NCI-H1048 (cell line): Measurements from ENCODE around the gene OSBPL1A.

Source experiments
- DNase-seq: peaks from one replicate; lab custom pipeline; 2025; lab: John Stamatoyannopoulos, UW

OSBPL1A gene

GRCh38 chr18:24121625-24122024 is 276.0 kb downstream of the OSBPL1A start:
- DNase-seq, result no peak

DNA sequence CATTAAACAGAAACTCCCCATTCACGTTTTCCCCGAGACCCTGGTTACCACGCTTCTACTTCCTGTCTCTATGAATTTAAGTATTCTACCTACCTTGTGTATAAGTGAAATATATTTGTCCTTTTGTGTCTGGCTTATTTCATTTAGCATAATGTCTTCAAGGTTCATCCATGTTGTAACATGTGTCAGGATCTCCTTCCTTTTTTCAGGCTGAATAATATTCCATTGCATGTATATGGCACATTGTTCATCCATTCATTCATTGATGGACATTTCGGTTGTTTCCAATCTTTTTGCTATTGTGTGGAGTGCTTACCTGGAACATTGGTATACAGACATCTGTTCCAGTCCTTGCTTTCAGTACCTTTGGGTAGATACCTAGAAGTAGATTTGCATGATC is 276.9 kb downstream of the OSBPL1A start:
- no peak for DNase-seq

DNA sequence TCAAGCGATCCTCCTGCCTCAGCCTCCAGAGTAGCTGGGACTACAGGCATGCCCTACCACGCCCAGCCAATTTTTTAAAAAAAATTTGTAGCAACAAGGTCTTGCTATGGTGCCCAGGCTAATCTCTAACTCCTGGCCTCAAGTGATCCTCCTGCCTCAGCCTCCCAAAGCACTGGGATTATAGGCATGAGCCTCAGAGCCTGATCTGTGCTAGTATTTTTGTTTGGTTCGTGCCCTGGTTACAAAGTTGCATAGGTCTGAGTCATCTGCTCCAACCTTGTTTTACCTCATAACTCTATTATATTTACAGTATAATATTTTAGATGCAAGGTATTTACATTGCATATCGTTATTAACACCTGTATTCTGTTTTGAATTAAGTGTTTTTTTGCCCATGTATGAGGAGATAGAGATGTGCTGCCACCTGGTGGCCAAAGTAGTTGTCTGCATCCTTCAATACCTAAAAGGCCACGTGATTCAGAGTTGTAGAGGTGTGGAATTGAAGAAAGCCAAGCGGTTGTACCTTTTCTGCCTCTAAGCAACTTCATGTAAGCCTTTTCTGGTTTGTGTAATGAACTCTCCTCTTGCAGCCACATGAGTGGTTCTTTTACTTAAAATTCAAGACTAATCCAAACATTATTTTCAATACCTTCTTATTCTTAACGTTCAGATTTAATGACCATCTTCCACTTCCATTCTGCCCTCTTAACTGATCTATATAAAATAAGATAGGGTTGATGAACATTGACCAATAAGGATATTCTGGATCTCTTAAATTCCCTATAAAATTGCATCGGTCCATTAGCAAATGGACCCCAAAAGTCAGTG is 278.7 kb downstream of the OSBPL1A start:
- peak; percentile 60 for DNase-seq

DNA sequence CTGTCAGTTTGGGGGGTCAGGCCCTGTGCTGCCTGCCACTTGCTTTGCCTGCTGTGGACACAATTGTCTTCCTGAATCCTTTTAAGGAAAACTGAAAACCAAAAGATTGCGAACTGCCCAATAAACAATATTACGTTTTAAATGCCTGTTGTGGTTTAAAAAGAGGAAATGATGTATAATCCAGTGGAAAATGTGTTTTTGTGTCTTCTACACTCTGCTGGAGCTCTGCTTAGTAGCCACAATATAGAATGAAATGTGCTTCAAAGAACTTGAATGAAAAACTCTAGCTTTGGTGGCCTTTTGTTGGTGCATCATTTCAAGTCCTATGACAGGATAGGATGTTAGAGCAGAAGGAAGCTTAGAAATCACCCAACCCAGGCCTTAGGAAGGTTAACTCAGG is 282.0 kb downstream of the OSBPL1A start:
- no peak for DNase-seq

- DNase-seq, result no peak
These were observed 282.6 kb downstream of the OSBPL1A start for GRCh38 chr18:24114924-24115549.

GRCh38 chr18:24112874-24113615 is 284.6 kb downstream of the OSBPL1A start:
- DNase-seq, result no peak

- DNase-seq, result no peak
These were observed 285.2 kb downstream of the OSBPL1A start for GRCh38 chr18:24112464-24112863.
